G401.6 (cell line): ENCODE measurements around the gene ARL15.
"Not testable (repeated sequence)": the region's sequence is repeated elsewhere in the genome, so short reads cannot be mapped to it uniquely, and the experiment has no call there.

Source experiments
- FAIRE-seq: peaks from 2 replicates; lab custom pipeline; 2012; peaks lifted over from hg19 to GRCh38; lab: Jason Lieb, UNC

Gene ARL15

GRCh38 chr5:53982319-53982718 lies 328.1 kb downstream of the ARL15 start:
- not testable (repeated sequence) for FAIRE-seq

DNA sequence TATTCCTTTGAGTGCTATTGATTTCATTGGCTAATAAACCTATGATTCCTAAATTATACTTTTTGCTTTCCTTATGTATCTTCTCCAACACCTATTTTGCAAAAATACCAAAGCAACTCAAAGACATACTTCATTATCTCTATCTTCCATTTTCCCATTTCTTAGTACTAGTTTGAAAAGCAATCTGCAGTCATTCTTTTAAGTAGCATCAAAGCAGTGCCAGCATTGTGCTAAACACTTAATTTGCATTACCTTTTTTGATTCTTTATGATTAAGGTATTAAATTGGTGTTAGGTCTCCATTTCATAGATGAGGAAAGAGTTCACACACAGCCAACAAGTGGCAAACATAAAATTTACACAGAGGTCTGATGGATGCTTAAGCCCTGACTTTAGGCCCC lies 330.3 kb downstream of the ARL15 start:
- FAIRE-seq: no peak

DNA sequence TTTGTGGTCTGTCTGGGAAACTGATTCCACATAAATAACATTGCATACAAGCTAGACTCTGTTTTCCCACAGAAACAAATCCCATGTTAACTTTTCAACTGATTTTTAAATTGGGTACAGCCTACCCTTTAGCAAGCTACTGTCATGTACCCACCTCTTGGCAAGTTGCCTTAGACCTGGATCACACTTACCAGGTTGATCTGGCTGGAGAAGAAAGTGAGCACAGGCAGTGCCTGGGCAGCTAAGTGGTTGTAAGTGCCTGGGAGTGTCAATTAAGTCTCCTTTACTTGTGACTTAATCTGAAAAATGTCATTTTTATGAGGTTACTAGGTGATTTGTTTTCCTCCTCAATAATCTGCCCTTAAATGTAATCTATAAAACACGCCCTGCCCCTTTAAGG lies 336.4 kb downstream of the ARL15 start:
- FAIRE-seq: no peak

- FAIRE-seq: no peak
Observed at GRCh38 chr5:53972314-53972713, 338.1 kb downstream of the ARL15 start.

DNA sequence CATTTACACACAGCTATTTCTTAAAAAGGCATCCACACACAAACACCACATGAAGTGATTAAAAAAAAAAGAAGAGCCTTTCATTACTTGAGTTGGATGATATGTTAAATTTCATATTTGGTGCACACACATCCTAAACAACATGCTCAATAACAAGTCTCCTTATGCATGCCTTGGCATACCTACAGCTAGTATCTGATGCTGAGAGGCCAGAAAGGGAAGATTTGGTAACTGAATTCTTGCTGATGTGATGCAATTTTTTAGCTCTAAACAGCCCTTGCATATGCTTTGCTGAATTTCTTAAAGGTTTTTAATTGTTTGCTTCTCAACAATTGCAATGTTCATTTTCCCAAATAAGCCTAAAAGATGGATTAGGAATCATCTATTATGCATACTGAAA lies 338.8 kb downstream of the ARL15 start:
- FAIRE-seq: no peak

GRCh38 chr5:53971131-53971530 lies 339.2 kb downstream of the ARL15 start:
- no peak for FAIRE-seq

DNA sequence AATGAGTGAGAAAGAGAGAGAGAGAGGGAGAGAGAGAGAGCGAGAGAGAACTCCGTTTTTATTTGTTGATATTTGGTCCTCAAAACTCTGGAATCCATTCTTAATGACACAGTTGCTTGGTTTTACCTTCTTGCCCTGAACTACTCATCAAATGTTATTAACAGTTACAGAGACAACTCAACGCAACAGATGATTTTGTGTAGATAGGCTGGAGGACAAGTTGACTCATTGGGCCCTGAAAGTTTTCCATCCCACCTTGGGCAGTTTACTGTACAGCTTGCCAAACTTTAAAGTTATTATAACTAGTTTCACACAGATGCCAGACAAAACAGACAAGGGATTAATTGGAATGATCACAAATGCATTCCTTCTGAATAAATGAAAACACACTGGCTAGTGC lies 339.9 kb downstream of the ARL15 start:
- no peak for FAIRE-seq

DNA sequence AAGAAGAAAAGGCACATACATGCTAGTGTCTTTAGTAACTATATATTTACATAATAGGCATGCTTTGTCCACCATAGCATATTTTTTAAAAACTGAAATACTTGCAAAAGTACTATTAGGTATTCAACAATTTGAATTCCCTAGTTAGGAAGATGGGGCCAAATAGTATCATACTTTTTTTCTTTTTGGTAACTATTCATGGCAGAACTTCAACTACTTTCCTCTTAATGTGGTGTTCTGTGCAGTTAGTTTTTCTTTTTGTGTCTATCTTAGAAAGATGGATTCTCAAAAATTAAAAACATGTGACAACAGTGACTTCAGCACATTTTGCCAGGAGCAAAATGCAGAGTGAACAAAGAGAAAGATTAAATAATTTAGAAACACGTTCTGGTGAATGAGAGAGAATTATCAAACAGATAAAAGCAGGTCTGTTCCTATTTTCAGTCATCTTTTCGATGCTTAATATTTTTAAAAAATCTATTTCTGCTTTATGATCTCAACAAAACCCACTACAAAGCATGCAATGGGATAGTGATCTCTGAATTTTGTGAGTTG lies 341.1 kb downstream of the ARL15 start:
- FAIRE-seq: no peak

DNA sequence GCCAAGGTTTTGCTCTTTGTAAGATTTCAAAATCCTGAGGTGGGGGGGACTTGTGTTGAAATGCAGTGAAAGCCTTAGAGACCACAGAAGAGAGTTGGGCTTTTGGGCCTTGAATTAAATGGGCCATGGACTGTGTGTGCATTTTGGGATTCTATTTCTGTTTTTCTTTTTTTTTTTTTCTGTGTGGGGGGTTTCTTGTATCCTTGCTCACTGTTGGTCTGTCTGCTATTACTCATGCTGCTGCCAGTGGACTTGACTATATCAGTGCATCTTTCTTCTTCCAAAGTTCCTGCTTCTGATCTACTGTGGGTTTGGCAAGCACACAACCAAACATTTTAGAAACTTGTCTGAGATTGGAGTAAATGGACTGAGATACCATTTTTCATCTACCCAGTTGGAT lies 344.9 kb downstream of the ARL15 start:
- FAIRE-seq: no peak

- no peak for FAIRE-seq
Observed at GRCh38 chr5:53963958-53964357, 346.4 kb downstream of the ARL15 start.

DNA sequence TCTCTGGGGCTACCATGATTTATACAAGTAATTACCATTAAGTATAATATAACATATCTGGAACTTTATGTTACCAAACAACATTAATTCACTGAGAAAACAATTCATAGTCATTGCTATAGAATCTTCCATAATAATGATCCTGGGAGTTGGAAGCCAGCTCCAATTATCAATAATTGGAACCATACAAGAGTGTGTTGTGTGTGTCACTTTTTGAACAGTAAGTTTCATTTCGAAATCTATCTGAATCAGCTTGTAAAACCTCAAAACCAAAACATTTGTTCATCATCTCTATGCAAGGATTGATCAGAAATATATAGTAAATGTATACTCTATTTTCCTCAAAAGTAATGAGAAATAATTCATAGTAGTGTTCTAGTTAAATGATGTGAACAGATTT lies 348.1 kb downstream of the ARL15 start:
- FAIRE-seq: no peak

GRCh38 chr5:53956632-53957031 lies 353.7 kb downstream of the ARL15 start:
- no peak for FAIRE-seq

DNA sequence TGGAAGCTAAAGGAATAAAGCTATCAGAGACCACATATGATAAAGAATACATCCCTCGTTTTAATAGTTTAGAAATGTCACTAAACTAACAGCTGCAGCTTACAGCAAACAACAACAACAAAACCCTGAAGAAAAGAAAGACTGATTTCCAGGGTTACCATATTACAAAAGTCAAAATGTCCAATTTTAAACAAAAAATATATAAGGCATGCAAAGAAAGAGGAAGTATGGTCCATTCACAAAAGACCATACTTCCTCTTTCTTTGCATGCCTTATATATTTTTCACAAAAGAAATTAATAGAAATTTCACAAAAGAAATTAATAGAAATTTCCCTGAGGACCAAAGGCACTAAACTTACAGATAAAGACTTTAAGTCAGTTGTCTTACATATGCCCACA lies 354.2 kb downstream of the ARL15 start:
- FAIRE-seq: no peak

GRCh38 chr5:53950621-53951020 lies 359.8 kb downstream of the ARL15 start:
- FAIRE-seq: no peak

DNA sequence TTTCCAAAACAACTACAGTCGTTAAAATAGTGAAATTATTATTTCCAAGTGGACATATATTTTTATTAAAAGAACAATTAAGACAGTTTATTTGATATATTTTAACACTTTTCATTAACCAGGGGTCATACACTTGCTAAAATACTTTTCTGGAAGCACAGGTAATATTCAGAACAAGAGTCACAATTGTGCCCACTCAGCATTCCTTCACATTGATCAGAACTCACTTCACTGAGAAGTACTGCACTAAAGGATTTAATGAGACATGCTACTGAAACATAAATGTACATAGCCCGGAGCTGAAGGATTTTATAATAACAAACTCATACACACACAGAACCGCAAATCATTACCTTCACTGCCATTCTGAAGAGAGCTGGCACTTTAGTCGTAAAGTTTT lies 361.8 kb downstream of the ARL15 start:
- FAIRE-seq: no peak

DNA sequence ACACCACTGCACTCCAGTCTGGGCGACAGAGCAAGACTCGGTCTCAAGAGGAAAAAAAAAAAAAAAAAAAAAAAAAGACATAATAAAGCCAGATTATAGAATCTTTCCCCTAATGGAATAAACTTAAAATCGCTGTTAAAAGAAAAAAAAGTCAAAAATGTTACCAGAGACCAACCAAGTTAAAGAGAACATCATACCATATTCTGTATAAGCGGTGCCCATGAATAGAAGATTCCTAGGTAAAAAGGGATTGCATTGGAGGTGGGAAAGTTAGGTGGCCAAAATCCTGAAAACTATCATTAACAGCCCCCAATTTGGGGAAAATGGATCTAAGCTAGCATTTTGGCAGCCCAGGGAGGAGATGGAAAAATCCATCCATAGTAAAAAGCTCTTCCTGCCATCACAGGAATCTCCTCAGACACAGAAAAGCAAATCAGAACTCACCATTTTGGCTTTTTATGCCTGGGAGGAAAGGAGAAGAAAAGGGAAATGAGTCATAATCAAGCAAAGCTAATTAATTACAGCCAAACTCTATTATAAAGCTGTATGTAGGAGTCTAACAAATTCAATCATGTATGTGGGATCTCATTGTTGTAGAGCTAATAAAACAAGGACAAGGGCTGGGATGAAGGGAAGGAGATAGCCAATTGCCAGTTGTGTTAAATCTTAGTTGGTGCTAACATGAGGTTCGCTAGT lies 363.8 kb downstream of the ARL15 start:
- no peak for FAIRE-seq

DNA sequence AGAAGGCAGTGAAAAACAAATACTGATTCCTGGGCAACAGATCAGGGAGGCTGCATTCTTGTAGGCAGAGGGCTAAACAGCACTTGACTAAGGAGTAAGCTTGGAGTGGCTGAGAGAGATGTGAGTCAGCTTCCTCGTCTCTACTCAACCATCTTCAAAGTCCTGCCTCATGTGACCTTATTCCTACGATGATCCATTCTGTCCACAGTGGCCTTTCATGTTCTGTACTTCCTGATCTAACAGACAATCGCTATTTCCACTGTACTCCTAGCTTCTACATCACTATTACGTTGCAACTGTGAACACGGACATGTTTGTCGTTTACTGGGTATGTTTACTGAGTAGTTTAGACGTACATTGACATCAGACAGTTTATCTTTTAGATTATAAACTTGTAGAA lies 365.4 kb downstream of the ARL15 start:
- no peak for FAIRE-seq

DNA sequence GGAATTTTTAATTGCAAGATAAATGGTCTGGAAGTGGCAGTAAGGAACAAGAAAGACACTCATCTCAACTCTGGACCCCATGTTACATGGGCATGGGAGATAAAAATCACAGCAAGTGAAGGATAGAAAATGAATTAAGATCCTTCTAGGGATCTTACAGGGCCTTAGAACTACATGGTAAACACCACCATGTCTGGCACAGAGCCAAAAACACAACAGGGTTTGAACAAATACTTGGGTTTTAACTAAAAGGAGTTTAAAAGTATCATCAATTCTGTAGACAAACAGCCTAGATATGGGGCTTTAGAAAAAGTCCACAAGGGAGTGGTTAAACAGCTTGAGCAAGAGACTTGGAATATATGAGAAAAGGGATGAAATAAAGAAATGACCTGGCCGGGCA lies 366.4 kb downstream of the ARL15 start:
- FAIRE-seq: no peak

- FAIRE-seq: no peak
Observed at GRCh38 chr5:53942724-53943123, 367.6 kb downstream of the ARL15 start.

DNA sequence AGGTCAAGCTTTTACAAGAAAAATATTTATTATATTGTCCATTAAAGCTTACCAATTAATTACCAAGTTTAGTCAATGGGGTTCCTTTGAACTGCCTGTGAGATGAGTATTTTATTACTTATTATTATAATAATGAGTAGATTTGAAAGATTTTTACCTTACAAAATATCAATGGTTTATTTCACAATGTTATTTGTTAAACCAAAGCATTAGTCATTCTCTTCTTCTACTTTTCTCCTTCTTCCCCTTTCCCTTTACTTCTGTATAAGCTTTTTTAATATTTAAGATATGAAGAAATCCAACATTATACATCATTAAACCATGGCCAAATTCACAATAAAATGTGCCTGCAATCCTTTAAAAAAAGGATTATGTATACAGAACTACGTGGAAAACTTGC lies 369.5 kb downstream of the ARL15 start:
- FAIRE-seq: no peak

- FAIRE-seq: no peak
Observed at GRCh38 chr5:53937467-53937866, 372.9 kb downstream of the ARL15 start.

DNA sequence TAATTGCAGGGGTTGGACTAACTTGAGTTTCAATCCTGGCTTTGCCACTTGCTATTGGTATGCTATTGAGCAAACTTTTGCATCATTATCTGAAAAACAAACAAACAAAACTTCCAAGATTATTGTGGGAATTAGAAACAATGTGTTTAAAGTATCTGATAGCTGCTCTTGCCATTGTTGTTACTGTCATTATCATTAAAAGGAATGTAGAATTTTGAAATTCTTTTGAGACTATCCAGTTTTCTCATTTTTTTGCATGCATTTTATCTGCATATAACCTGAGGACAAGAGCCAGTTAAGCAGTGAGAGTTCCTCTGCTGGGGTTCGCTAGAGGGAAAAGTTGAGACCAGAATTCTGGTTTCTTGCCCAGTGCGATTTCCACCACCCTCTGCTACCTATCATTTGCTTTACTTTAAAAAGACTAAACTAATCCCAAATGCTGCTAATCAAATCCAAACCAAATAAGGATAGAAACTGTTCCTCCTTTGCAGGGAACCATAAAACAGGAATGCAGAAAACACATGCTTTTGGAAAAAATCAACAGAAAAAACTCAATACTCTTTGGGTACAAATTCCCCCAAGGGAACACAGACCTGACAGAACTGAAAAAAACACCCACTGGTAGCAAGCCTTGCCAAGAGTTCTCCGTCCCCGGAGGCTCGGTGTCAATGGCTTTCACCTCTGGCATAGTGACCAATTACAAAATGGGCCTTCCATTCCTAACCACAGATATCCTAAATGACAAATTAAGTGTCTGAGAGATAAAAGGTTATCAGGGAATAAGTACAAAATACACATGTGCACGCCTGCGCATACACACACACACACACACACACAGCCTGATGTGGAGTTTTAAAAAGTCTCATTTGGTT lies 373.7 kb downstream of the ARL15 start:
- FAIRE-seq: no peak

GRCh38 chr5:53934151-53934820 lies 376.1 kb downstream of the ARL15 start:
- FAIRE-seq: no peak
